Measurements from ENCODE around the gene AJAP1. TPM values are rescaled to one million over a fixed set of nuclear protein-coding genes. Genes with fewer than 3 reads are reported as not detected.
"Not testable (repeated sequence)": the region's sequence is repeated elsewhere in the genome, so short reads cannot be mapped to it uniquely, and the experiment has no call there.

The AJAP1 gene
- total RNA-seq, 1 experiment from 2014 or later = not detected

GRCh38 chr1:4664606-4665005, 10.2 kb downstream of the AJAP1 start:
- no peaks in the 10 kb centered on the region for H3K4me1 ChIP-seq (replicated peaks; ENCODE audit: insufficient read depth)
- no peaks in the 10 kb centered on the region for H3K36me3 ChIP-seq (ENCODE audit: low read depth)
- CTCF ChIA-PET = no interaction called here
- H3K79me2 ChIP-seq (ENCODE audit: low read depth) = no peaks in the 10 kb centered on the region
- H4K20me1 ChIP-seq (ENCODE audit: insufficient read depth) = no peaks in the 10 kb centered on the region
- no peaks in the 10 kb centered on the region for H3K9me3 ChIP-seq (ENCODE audit: insufficient read depth, low read depth)
- POLR2A ChIA-PET (ENCODE audit: unreplicated experiment) = no interaction called here
- peaks cover 30% of the 10 kb centered on the region for H3K27me3 ChIP-seq (ENCODE audit: insufficient read depth, low read depth)
- intact Hi-C loops (cut with micrococcal nuclease; ENCODE audit: unreplicated experiment) = no loop called here
- H3K4me2 ChIP-seq = no peak overlapping the region
- H3K9me2 ChIP-seq (ENCODE audit: insufficient read depth) = no peaks in the 10 kb centered on the region
- H3K4me3 ChIP-seq = no peak overlapping the region
- no peak overlapping the region for H3K27ac ChIP-seq
- no peak for DNase-seq
- H3F3A ChIP-seq (ENCODE audit: insufficient read depth, low read depth) = no peaks in the 10 kb centered on the region
- H2AFZ ChIP-seq = no peak overlapping the region
- BruUV-seq (replicated peaks) = no TSS peak
- TF ChIP-seq, protein P1, sequence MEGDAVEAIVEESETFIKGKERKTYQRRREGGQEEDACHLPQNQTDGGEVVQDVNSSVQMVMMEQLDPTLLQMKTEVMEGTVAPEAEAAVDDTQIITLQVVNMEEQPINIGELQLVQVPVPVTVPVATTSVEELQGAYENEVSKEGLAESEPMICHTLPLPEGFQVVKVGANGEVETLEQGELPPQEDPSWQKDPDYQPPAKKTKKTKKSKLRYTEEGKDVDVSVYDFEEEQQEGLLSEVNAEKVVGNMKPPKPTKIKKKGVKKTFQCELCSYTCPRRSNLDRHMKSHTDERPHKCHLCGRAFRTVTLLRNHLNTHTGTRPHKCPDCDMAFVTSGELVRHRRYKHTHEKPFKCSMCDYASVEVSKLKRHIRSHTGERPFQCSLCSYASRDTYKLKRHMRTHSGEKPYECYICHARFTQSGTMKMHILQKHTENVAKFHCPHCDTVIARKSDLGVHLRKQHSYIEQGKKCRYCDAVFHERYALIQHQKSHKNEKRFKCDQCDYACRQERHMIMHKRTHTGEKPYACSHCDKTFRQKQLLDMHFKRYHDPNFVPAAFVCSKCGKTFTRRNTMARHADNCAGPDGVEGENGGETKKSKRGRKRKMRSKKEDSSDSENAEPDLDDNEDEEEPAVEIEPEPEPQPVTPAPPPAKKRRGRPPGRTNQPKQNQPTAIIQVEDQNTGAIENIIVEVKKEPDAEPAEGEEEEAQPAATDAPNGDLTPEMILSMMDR (conservative IDR thresholded peaks at IDR 0.05) = no peak
- no peak for TF ChIP-seq EZH2 (IDR thresholded peaks at IDR 0.05; ENCODE audit: low read depth)

DNA sequence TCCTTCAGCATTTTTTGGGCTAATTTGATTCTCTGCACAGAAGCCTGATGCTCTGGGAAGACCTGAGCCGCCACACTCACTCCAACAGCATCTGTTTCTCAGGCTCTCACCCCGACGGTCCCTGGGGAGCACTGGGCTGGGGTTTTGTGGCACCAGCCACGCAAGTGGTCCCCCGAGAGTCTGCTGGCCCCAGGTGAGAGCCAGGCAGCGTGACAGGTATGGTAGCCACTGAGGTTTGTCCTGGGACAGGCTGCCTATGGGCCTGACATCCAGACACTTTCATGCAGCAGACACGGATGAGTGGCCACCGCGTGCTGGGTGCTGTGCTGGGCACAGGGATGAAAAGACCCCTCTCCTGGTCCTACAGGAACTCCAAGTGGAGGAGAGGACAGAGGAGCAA, 11.0 kb downstream of the AJAP1 start:
- intact Hi-C loops (cut with micrococcal nuclease; ENCODE audit: unreplicated experiment) = no loop called here
- POLR2A ChIA-PET (ENCODE audit: unreplicated experiment) = no interaction called here
- no peaks in the 10 kb centered on the region for H3K9me3 ChIP-seq (ENCODE audit: insufficient read depth, low read depth)
- no peaks in the 10 kb centered on the region for H3K4me1 ChIP-seq (replicated peaks; ENCODE audit: insufficient read depth)
- no peaks in the 10 kb centered on the region for H3F3A ChIP-seq (ENCODE audit: insufficient read depth, low read depth)
- BruUV-seq (replicated peaks) = no TSS peak
- no peak overlapping the region for H3K4me2 ChIP-seq
- DNase-seq = no peak
- no peaks in the 10 kb centered on the region for H3K79me2 ChIP-seq (ENCODE audit: low read depth)
- H4K20me1 ChIP-seq (ENCODE audit: insufficient read depth) = no peaks in the 10 kb centered on the region
- no peak for TF ChIP-seq EZH2 (IDR thresholded peaks at IDR 0.05; ENCODE audit: low read depth)
- TF ChIP-seq, protein P1 (conservative IDR thresholded peaks at IDR 0.05) = no peak
- CTCF ChIA-PET = no interaction called here
- H3K36me3 ChIP-seq (ENCODE audit: low read depth) = no peaks in the 10 kb centered on the region
- H2AFZ ChIP-seq = no peak overlapping the region
- no peak overlapping the region for H3K27ac ChIP-seq
- H3K4me3 ChIP-seq = no peak overlapping the region
- peaks cover 29% of the 10 kb centered on the region for H3K27me3 ChIP-seq (ENCODE audit: insufficient read depth, low read depth)
- no peaks in the 10 kb centered on the region for H3K9me2 ChIP-seq (ENCODE audit: insufficient read depth)

- H3K27ac ChIP-seq; H3K4me2 ChIP-seq; H2AFZ ChIP-seq; H3K79me2 ChIP-seq (ENCODE audit: low read depth); POLR2A ChIA-PET (ENCODE audit: unreplicated experiment); H3K9me2 ChIP-seq (ENCODE audit: insufficient read depth); H3K9me3 ChIP-seq (ENCODE audit: insufficient read depth, low read depth); H3K4me3 ChIP-seq; CTCF ChIA-PET; BruUV-seq (replicated peaks); H4K20me1 ChIP-seq (ENCODE audit: insufficient read depth); H3K36me3 ChIP-seq (ENCODE audit: low read depth); H3F3A ChIP-seq (ENCODE audit: insufficient read depth, low read depth); intact Hi-C loops (cut with micrococcal nuclease; ENCODE audit: unreplicated experiment); H3K4me1 ChIP-seq (replicated peaks; ENCODE audit: insufficient read depth); DNase-seq: not testable (repeated sequence)
- peaks cover 31% of the 10 kb centered on the region for H3K27me3 ChIP-seq (ENCODE audit: insufficient read depth, low read depth)
Measured at GRCh38 chr1:4666683-4667082, 12.3 kb downstream of the AJAP1 start.
